ENCODE measurements around the gene XYLT1.
"Not testable (repeated sequence)": the region's sequence is repeated elsewhere in the genome, so short reads cannot be mapped to it uniquely, and the experiment has no call there.

XYLT1 gene

DNA sequence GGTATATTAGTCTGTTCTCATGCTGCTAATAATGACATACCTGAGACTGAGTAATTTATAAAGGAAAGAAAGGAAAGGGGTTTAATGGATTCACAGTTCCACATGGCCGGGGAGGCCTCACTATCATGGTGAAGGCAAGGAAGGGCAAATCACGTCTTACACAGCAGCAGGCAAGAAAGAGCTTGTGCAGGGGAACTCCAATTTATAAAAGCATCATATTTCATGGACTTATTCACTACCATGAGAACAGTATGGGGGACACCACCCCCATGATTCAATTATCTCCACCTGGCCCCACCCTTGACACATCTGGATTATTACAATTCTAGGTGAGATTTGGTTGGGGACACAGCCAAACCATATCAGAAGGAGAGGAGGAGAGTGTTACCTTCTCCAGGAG lies 17.7 kb upstream of the XYLT1 start:
- no peak for FAIRE-seq

DNA sequence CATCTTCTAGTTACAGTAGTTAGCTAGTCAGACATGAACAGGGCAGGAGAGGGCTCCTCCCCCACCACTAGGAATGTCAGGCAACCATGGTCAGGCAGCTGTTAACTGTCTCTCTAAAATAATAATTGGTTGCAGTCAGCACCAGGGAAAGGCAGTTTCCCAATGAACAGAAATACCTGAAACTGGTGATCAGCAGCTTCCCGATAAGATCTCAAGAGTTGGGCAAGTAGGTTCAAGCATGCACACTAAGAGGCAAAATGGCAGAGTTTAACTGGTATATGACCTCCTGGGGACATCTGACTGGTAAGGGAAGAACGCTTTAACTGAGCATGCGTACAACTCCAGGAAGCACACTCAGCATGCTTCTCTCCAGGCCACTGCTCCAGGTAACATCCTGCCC lies 12.6 kb upstream of the XYLT1 start:
- FAIRE-seq: no peak

DNA sequence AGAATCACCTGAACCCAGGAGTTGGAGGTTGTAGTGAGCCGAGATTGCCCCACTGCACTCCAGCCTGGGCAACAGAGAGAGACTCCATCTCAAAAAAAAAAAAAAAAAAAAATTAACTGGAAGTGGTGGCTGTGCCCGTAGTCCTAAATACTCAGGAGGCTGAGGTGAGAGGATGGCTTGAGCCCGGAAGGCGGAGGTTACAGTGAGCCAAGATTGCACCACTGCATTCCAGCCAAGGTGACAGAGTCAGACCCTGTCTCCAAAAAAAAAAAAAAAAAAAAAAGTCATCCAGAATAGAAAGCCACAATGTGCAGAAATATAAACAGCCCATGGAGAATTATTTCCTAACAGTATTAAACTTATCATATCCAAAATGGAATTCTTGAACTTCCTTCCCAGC lies 11.6 kb upstream of the XYLT1 start:
- not testable (repeated sequence) for FAIRE-seq

DNA sequence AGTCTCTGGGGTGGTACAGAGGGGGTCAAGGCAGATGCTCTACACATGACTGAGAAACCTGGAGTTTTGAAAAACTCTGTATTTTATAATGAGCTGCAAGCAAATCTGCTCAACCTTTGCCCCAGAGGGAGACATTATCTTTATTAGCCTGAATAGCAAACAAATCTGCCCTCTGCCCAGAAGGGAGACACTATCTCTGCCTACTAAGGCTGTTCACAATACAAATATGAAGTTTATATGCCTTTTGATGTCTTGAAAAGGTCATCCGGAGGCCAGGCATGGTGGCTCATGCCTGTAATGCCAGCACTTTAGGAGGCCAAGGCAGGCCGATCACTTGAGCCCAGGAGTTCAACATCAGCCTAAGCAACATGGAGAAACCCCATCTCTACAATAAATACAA lies 11.0 kb upstream of the XYLT1 start:
- no peak for FAIRE-seq

DNA sequence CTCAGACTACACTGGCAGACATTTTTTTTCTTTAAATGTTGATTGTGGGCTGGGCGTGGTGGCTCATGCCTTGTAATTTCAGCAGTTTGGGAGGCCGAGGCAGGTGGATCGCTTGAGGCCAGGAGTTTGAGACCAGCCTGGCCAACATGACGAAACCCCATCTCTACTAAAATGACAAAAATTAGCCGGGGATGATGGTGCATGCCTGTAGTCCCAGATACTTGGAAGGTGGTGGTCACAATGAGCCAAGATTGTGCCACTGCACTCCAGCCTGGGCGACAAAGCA lies 6.4 kb upstream of the XYLT1 start:
- FAIRE-seq: not testable (repeated sequence)

DNA sequence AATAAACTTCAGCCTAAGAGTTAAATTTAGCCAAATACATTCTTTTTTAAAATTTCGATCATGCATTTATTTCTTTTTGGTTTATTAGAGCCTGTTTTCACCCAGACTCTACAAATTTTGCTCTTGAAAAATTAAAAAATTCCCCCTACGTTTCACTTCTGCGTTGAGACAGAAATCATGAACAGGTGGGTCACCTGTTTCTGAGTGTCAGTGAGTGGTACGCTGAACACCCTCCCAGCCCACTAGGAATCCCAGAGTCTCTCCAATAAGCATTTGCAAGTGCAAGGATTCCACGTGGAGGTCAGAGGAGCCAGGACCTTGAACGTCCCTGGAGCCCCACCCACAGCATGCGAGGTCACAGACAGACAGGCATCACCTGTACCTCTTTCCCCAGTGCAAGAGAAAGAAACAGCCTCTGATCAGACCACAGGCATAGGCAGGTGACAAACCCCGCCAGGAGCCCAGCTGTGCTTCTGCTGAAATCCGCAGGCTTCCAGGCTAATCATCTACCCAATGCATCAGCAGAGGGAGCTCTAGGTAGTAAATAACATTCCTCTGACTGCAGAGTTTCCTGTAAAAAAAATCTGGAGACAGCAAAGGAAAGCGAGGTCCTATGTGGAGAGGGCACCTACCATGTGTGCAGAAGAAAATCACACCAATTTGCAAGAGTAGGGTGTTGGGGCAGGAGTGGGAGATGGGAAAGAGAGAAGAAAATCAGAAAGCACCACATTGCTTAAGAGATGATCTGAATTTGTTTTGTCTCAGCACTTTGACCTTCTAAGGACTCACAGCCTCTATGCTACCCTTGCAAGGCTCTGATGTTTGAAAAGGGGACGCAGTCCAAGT lies 5.9 kb upstream of the XYLT1 start:
- FAIRE-seq: no peak

DNA sequence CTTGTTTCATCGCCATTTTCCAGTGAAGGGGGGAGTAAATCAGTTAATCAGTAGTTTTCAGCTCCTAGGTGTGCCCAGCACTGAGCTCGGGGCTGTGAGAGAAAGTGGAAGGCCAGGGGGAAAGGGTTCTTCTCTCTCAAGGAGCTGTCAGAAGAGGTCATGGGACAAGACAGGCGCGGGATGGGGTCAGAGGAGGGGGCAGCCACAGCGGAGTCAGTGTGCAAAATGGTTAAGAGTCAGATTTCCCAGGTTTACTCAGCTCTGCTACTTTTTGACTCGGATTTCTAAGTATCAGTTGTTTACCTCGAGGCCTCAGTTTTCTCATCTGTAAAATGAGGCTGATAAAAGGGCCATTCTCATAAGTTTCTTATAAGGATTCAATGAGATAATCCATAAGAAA lies 4.3 kb upstream of the XYLT1 start:
- FAIRE-seq: no peak

DNA sequence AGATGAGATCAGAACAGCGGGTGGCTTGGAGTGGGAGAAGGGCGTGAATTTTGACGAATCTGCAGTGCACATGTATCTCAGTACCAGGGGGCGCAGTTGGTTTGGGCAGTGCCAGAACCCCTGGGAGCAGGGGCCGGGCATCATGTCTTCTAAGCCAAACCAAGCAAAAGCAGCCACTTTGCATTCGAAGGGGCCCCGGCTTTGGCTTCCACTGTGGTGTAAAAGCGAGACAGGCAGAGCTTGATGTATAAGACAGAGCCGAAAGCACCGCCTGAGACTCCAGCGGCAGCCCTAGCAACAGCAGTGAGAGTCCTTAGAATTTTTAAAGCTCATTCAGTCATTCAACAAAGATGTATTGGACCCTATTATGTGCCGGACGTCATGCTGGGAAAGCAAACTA lies 3.8 kb upstream of the XYLT1 start:
- FAIRE-seq: no peak

DNA sequence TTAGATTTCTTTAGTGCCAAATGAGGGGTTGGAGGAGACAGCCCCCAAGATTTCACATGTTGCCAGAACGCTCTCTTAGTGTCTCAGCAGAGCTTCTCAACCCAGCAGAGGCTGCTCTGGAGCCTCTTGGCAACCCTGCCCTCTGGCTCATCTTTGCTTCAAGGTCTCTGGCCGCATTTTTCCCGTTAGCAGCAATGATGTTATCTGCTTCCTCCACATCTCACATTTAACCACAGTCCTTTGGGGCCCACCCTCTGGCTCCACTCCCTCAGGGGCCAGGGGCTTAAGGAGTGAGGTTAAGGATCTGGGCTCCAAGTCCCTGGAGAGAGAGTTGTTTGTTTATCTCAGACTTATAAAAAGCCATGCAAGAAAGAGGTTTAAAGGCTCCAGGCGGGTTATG lies 3.3 kb upstream of the XYLT1 start:
- no peak for FAIRE-seq

DNA sequence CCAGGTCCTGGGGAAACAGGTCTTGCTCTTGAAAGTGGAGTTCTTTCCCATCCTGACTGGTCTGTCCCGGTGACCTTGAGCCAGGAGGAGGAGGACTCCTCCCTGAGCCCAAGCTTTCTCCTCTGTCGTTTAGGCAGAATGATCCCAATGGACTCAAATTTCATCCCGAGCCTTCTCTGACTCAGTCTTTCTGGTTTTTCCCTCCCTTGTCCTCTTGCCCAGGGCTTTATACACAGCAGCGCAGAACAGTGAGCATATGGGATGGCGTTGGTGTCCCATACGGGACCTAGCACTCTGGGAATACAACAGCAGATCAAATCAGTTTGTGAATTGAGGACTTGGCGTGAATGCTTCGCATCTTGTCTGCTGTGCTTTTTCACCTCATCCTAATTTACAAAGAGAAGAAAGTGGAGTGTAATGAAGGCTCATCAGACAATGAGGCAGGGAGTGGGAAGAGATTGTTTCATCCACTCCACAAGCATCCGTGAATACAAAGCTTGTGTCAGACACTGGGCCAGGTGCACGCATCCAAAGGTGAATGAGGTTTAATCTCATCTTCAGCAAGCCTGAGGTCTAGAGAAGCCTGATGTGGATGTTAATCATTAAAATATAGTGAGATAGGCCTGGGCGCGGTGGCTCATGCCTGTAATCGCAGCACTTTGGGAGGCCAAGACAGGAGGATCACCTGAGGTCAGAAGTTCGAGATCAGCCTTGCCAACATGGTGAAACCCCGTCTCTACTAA lies 1.1 kb upstream of the XYLT1 start:
- FAIRE-seq: no peak

DNA sequence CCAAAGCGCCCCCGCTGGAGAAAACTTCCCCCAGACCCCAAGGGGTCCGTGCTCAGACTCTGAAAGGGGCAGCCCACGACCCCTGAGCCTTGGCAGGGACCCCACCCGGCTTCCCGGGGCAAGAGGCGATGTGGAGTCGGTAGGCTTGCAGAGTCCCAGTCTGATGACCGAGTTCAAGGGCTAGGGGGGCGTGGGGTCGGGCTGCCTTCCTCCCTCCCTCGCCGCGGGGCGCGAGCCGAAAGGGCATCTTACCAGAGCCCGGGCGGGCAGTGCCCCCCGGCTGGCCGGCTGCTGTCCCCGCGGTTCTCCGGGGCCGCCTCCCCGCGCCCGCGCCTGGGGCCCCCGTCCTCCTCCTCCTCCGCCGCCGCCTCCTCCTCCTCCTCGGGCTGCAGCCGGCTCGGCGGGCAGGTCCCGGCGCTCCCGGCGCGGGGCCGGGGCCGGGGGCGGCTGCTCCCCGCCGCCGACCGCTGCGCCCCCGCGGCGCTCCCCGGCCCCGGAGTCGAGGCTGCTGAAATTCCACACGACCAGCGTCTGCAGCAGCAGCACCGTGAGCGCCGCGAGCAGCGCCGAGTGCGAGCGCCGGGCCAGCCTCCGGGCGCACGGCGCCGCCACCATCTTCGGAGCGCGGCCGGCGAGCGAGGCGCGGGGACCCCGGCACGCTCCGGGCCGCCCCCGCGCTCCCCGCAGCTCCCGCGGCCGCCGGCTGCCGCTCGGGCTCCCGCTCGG lies 415 bp downstream of the XYLT1 start:
- FAIRE-seq: no peak

DNA sequence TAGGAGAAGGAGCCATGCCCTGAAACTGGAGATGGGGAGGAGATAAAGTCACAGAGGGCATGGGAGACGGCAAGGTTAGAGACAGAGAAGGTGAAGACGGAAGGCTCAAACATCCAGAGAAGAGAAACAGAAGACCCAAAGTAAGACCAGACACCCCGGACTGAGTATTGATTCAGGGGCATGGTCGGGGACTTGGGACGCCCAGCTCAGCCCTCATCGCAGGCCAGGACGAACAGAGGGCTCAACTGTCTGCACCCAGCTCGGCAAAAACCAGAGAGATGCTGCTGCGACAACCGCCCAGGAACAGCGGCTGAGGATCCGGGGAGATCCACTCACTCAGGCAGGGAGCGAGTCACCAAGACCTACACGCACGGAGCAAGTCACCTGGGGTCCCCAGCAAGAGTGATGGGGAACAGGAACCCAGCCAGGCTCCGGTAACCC lies 999 bp downstream of the XYLT1 start:
- FAIRE-seq: no peak

DNA sequence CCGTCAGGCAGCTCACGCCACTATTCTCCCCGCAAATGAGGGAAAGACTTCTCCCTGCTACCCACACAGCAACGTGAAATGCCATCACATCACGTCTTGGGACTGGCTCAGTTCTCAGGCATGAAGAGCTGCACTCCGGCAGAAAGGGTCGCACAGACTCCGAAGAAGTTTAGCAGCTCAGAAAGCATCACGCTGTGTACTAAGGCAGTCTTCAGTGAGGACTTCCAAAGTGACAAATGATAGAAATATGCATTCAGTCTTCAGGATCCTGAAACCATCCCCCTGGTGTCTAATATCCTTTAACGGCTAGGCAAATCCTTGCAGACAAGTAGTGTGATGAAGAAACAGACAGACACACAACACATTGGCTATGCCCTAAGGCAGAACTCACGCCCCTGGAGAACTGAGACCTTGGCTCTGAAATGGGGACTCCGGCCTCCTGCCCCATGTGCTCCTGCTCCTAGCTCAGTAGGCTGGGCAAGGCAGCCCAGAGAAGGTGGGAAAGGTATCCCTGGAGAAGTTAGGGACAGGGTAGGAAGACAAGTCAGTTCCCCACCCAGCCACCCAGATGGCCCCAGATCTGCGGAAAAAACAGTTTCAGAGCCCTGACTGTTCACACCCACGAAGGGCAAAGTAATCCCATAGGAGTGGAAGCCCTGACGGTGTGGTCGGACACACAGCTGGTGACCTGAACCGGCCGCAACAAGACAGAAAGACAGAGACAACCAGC lies 1.6 kb downstream of the XYLT1 start:
- FAIRE-seq: no peak

DNA sequence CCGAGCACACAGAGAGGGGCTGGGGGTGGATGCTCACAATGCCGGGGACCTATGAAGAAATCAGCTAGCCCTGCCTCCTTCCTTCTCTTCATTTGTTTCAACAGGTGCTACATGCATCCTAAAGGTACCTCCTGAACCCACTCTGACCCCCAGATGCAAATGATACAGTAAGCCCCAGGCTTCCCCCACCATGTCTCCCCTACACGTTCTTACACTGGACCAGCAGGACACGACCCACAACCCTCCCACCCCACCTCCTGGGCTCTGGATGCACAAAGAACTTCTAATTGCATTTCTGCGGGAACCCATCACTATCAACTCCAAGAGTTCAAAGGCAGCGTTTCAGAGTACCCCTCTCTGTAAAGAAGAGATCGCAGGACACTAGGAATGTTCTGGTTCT lies 2.1 kb downstream of the XYLT1 start:
- no peak for FAIRE-seq

DNA sequence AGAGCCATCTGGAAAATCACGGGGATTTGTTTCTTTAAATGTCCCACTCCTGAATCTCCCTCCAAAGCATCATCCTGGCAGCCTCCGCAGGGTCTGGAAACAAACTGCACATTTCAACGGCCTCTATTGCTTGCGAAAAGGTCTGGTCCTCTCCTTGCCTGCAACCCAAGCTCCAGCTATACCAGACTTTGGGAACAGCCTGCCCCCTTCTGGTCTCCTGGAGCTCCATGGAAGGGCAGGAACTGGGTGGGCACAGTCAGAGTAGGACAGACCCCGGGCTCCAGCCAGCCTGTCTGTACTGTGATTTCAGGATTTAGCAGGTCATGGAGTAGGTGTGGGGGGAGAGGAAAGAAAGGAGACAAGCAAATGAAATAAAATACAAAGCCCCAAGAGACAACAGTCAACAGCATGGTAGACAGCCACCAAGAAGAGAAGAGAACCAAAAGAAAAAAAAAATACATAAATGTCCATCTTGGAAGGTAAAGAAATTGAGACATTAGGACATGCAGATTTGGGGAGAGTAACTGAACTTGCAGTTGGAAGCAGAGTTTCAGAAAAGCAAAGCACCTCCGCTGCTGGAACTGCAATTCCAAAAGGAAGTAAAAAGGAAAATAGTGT lies 2.7 kb downstream of the XYLT1 start:
- FAIRE-seq: no peak

DNA sequence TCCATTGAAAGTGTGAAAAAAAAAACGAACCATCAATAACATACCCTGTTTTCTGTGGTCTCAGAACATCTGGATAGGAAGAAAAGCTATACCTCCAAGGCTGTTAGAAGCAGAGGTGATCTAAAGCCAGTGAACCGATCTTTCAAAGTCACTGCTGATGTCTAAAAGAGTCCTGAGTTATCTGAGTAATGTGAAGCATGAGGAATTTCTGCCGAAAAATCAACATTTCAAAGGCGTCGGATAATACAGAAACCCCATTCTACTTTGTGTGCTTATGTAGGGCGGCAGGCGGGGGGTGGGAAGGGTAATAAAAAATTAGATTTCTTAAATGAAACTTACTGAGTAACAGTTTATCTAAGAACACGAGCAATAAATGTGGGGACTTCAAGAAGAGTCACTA lies 3.9 kb downstream of the XYLT1 start:
- no peak for FAIRE-seq

DNA sequence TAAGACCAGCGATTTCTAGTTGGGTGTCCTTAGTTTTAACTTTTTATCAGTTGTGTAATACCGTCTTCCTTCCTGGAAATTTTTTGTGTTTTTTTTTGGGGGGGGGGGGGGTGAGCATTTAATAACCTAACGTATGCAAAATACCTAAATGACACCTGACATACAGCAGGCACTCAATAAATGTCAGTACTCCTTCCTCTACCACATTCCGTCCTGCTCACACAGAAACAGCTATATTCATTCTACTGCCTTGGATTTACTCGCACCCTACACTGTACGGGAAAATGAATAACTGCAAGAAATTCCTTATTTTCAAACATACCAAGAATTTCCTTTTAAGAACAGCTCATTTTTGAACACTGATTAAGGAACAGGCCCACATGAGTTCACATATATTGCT lies 5.3 kb downstream of the XYLT1 start:
- no peak for FAIRE-seq

DNA sequence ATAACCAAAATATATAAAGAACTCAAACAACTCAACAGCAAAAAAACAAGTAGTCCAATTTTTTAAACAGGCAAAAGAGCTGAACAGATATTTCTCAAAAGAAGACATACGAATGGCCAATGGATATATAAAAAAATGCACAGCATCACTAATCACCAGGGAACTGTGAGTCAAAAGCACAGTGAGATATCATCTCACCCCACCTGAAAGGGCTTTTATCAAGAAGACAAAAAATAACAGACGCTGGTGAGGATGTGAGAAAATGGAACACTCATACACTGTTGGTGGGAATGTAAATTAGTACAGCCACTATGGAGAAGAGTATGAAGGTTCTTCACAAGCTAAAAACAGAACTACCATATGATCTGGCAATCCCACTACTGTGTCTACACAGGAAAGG lies 7.4 kb downstream of the XYLT1 start:
- no peak for FAIRE-seq

DNA sequence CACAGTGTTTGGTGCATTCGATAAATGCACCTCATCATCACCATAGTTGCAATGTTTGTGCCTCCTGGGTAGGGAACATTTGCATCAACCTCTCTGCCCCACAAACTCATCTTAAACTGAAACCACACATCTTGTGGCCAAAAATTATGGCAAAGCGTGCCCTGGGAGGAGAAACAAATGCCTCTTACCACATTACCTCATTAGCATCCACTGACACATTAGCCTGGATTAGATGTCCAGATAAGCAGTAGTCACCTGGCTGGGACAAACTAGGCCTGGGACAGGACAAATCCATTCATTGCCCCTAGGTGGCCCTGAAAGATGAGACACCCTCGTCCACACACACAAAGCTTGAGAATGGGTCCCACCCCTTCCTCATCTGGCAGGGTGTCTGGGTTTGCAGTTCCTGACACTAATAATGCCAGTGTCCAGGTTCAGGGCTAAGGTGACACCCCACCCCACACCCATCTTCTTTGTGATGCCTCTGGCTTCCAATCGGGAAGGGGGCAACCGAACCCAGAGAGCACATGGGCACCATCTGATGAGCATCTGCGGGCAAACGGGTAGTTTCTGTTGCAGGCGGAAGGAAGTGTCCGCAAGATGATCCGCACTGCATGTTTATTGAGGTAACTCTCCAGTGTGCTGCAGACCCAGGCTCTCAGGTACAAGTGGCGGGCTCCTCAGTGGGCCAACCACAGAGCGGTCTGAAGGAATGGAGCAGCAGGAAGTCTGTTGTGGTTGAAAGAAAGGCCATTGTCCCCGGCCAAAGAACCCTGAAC lies 8.6 kb downstream of the XYLT1 start:
- no peak for FAIRE-seq

DNA sequence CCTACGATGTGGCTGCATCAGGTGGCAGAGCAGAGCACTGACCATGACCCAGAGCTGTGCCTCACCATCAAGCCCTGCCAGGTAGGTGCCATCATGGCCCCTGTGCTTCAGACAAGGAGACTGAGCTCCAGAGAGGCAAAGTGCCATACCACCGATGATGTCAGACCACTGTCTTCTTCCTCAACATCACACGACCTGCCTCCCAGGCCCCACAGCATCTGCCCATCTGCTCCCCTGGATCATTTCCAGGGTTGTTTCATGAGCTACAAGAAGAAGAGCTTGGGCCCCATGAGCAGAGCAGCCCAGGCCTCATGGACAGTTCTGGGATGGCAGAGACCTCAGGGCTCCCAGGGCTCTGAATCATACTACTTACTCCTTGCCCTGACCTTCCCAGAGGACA lies 9.9 kb downstream of the XYLT1 start:
- FAIRE-seq: no peak

DNA sequence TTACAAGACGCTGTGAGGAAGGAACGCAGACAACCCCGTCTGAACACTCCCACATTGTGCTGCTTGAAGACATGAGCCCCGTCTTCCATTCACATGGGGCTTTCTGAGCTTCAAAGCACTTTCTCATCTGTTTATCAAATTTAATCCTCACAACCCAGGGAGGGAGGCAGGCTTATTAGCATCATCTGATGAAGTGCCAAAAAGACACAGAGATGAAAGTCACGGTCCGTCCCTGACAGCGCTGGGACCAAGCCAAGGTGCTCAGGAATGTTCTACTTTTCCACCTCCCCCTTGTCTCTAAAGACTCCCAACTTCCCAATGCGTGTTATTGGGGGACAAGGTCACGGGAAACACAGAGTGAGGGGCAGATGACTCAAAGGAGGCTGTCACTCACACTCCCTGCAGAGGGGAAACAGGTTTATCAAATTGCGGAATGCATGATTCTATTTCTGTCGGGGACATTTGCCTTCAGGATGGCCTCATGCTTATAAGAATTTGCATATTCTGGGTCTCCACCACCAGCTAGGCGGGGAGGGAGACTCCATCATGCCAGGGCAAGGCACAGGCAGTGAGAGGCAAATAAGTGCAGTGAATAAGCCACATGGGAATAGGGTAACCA lies 10.7 kb downstream of the XYLT1 start:
- FAIRE-seq: no peak

Data from colon (tissue), 2 donors.